Activated CD8-positive, alpha-beta T cell treated with anti-CD3 and anti-CD28 coated beads for 36 hours (primary cell): ENCODE data around the gene DPCD. TPM values are rescaled to one million over a fixed set of nuclear protein-coding genes. Genes with fewer than 3 reads are reported as not detected.

Source experiments
- ATAC-seq: fragments of 200-7000 bp; cut with Tn5 transposase; one replicate; pipeline ENCODE4 v1.10.0; 2021; ENCODE audit warnings: mild to moderate bottlenecking, moderate library complexity
- CTCF ChIA-PET: fragments of 350-600 bp; sonication (Branson Sonifier 250); formaldehyde crosslinking; loops from one replicate; lab custom pipeline; 2021; ENCODE audit warnings: antibody characterized with exemption; lab: Charles Lee
- POLR2A ChIA-PET: fragments of 350-600 bp; sonication (Branson Sonifier 250); formaldehyde crosslinking; loops from one replicate; lab custom pipeline; 2021; ENCODE audit warnings: antibody characterized with exemption; lab: Charles Lee
- DNase-seq: peaks from one replicate; pipeline ENCODE4 v3.0.0-alpha.2; 2020
- H3K27ac Mint-ChIP-seq: one replicate; pipeline ENCODE4 v1.8.0; 2021; ENCODE audit warnings: mild to moderate bottlenecking, mixed read lengths
- H3K27me3 Mint-ChIP-seq: one replicate; pipeline ENCODE4 v1.8.0; 2021; ENCODE audit warnings: mixed read lengths
- H3K36me3 Mint-ChIP-seq: one replicate; pipeline ENCODE4 v1.8.0; 2021; ENCODE audit warnings: low read depth, mixed read lengths
- H3K4me1 Mint-ChIP-seq: one replicate; pipeline ENCODE4 v1.8.0; 2021; ENCODE audit warnings: low read depth, mixed read lengths
- H3K4me3 Mint-ChIP-seq: one replicate; pipeline ENCODE4 v1.8.0; 2021; ENCODE audit warnings: mild to moderate bottlenecking, moderate library complexity, mixed read lengths
- H3K9me3 Mint-ChIP-seq: one replicate; pipeline ENCODE4 v1.8.0; 2021; ENCODE audit warnings: mixed read lengths
- intact Hi-C: fragments of 100-400 bp; cut with micrococcal nuclease; formaldehyde crosslinking; loops from one replicate; pipeline ENCODE4 v1.10.0; 2022
- total RNA-seq, 2 experiments: library from RNA; stranded (reverse); gene quantifications; one replicate each; pipeline ENCODE4 v1.2.3, GENCODE V29; 2021
- TF ChIP-seq, protein P1 (sequence below): fragments of 200-600 bp; IDR thresholded peaks from one replicate; pipeline ENCODE4 v1.8.0; 2022; ENCODE audit warnings: antibody characterized with exemption, mild to moderate bottlenecking

Gene DPCD
- total RNA-seq, 2 experiments from 2014 or later = 19.0 TPM

- Mint-ChIP-seq H3K36me3 (no peaks in the 10 kb centered on the region), H3K4me3 (no peak overlapping the region), H3K27me3 (peaks cover 40% of the 10 kb centered on the region), H3K9me3 (no peaks in the 10 kb centered on the region), H3K27ac (no peak overlapping the region), H3K4me1 (peaks cover 14% of the 10 kb centered on the region)
- ChIA-PET CTCF (no interaction called here), POLR2A (no interaction called here)
- ATAC-seq = no peak
- intact Hi-C loops = no loop called here
- DNase-seq = no peak
- TF ChIP-seq, protein P1, sequence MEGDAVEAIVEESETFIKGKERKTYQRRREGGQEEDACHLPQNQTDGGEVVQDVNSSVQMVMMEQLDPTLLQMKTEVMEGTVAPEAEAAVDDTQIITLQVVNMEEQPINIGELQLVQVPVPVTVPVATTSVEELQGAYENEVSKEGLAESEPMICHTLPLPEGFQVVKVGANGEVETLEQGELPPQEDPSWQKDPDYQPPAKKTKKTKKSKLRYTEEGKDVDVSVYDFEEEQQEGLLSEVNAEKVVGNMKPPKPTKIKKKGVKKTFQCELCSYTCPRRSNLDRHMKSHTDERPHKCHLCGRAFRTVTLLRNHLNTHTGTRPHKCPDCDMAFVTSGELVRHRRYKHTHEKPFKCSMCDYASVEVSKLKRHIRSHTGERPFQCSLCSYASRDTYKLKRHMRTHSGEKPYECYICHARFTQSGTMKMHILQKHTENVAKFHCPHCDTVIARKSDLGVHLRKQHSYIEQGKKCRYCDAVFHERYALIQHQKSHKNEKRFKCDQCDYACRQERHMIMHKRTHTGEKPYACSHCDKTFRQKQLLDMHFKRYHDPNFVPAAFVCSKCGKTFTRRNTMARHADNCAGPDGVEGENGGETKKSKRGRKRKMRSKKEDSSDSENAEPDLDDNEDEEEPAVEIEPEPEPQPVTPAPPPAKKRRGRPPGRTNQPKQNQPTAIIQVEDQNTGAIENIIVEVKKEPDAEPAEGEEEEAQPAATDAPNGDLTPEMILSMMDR = no peak
These were observed 25.1 kb upstream of the DPCD start for GRCh38 chr10:101563007-101563406.

DNA sequence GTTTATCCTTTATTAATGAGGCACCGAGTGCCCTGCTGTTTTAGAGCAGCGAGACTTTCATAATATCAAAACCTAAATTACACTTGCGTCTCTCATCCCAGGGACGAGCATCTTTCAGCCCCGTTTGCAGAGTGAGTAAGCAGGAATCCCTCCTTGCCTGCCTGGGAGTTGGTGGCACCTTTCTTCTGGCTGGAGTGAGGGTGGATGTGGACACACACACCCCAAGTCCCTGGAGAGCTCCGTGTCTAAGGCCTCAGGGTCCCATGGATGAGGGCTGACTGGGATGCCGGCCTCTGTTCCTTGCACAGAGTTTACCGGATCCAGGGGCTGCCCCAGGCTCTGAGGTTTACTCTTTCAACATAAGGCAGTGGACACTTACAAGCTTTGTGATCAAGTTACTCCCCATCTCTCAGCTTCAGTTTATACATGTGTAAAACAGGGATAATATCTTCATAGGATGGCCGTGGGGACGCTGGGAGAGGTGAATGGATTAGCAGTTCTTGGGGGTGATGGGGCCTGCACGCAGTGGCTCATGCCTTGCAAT is 24.6 kb upstream of the DPCD start:
- POLR2A ChIA-PET = no interaction called here
- H3K9me3 Mint-ChIP-seq = no peaks in the 10 kb centered on the region
- no peaks in the 10 kb centered on the region for H3K36me3 Mint-ChIP-seq
- no peak for DNase-seq
- ATAC-seq = no peak
- no peak overlapping the region for H3K27ac Mint-ChIP-seq
- peaks cover 45% of the 10 kb centered on the region for H3K27me3 Mint-ChIP-seq
- intact Hi-C loops = no loop called here
- no peak overlapping the region for H3K4me3 Mint-ChIP-seq
- TF ChIP-seq, protein P1 = no peak
- peaks cover 10% of the 10 kb centered on the region for H3K4me1 Mint-ChIP-seq
- CTCF ChIA-PET = no interaction called here

- no peak overlapping the region for H3K27ac Mint-ChIP-seq
- peaks cover 52% of the 10 kb centered on the region for H3K27me3 Mint-ChIP-seq
- H3K9me3 Mint-ChIP-seq = no peaks in the 10 kb centered on the region
- CTCF ChIA-PET = no interaction called here
- no peak for ATAC-seq
- peaks cover 10% of the 10 kb centered on the region for H3K4me1 Mint-ChIP-seq
- no peak overlapping the region for H3K4me3 Mint-ChIP-seq
- no peaks in the 10 kb centered on the region for H3K36me3 Mint-ChIP-seq
- DNase-seq = no peak
- TF ChIP-seq, protein P1 = no peak
- POLR2A ChIA-PET = interaction anchor here (1.9 kb wide), 1 partner anchor 11 kb away, joined by 4 read pairs; no protein-coding TSS in a partner anchor
- intact Hi-C loops = no loop called here
These were observed 23.6 kb upstream of the DPCD start for GRCh38 chr10:101564490-101564991.

DNA sequence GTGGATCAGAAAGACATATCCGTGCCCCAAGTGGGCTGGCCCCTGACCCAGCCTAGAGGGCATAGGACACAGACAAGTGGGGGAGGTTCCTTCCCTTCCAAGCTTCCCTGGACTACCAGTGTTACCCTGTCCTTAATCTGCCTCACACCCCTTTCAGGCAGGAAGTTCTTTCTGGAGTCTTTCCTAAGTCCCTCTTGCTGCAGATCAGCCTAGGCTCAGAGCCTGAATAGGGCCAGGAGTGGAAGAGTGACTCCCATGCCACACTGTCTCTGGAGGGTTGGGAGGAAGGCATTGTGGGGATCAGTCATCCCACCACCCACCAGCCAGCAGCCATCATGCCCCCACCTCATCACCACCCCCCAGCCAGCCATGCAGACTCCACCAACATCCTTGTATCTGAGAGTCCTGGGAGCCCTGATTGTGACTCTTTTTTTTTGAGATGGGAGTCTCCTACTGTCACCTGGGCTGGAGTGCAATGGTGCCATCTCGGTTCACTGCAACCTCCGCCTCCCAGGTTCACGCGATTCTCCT is 22.7 kb upstream of the DPCD start:
- H3K36me3 Mint-ChIP-seq = no peaks in the 10 kb centered on the region
- H3K4me3 Mint-ChIP-seq = no peak overlapping the region
- POLR2A ChIA-PET = interaction anchor here (1.9 kb wide), 1 partner anchor 10 kb away, joined by 4 read pairs; no protein-coding TSS in a partner anchor
- no peaks in the 10 kb centered on the region for H3K9me3 Mint-ChIP-seq
- TF ChIP-seq, protein P1 = no peak
- no peak for ATAC-seq
- peaks cover 55% of the 10 kb centered on the region for H3K27me3 Mint-ChIP-seq
- H3K4me1 Mint-ChIP-seq = peaks cover 11% of the 10 kb centered on the region
- CTCF ChIA-PET = no interaction called here
- intact Hi-C loops = loop anchor here (5.0 kb wide), 1 partner anchor 273 kb away; no protein-coding TSS in a partner anchor
- H3K27ac Mint-ChIP-seq = no peak overlapping the region
- DNase-seq = no peak

GRCh38 chr10:101565936-101566332 is 22.2 kb upstream of the DPCD start:
- H3K9me3 Mint-ChIP-seq = no peaks in the 10 kb centered on the region
- TF ChIP-seq, protein P1 = no peak
- peaks cover 16% of the 10 kb centered on the region for H3K4me1 Mint-ChIP-seq
- intact Hi-C loops = loop anchor here (5.0 kb wide), 1 partner anchor 274 kb away; no protein-coding TSS in a partner anchor
- no peak overlapping the region for H3K27ac Mint-ChIP-seq
- peaks cover 55% of the 10 kb centered on the region for H3K27me3 Mint-ChIP-seq
- POLR2A ChIA-PET = interaction anchor here (1.9 kb wide), 1 partner anchor 10 kb away, joined by 4 read pairs; no protein-coding TSS in a partner anchor
- CTCF ChIA-PET = no interaction called here
- no peak for DNase-seq
- ATAC-seq = no peak
- H3K4me3 Mint-ChIP-seq = no peak overlapping the region
- no peaks in the 10 kb centered on the region for H3K36me3 Mint-ChIP-seq
